Heart right ventricle (tissue), 16 donors: ENCODE measurements around the gene SUGCT. TPM values are rescaled to one million over a fixed set of nuclear protein-coding genes. Genes with fewer than 3 reads are reported as not detected.

Source experiments
- ATAC-seq, 8 donors: fragments of 200-7000 bp; cut with Tn5 transposase; one replicate each; pipeline ENCODE4 v1.9.1; 2020; ENCODE audit warnings: mild to moderate bottlenecking in 8 of 8, moderate library complexity in 8 of 8, moderate number of reproducible peaks in 1 of 8
- DNase-seq, 2 donors: peaks; one replicate each; pipeline ENCODE4 v3.0.0-alpha.2; 2020
- H3K27ac ChIP-seq, 10 donors: fragments of 200-600 bp; sonication (generic) in 2 of 10; one replicate each; pipeline versions ENCODE4 v1.5.0 to v1.8.0; 2020 to 2022; ENCODE audit warnings: mild to moderate bottlenecking in 3 of 10
- H3K27me3 ChIP-seq, 7 donors: fragments of 200-600 bp; one replicate each; pipeline ENCODE4 v1.8.0; 2021 to 2022; ENCODE audit warnings: mild to moderate bottlenecking in 2 of 7
- H3K36me3 ChIP-seq, 9 donors: fragments of 200-600 bp; sonication (generic) in 1 of 9; one replicate each; pipeline versions ENCODE4 v1.5.0 to v1.8.0; 2020 to 2022; ENCODE audit warnings: mild to moderate bottlenecking in 2 of 9
- H3K4me1 ChIP-seq, 9 donors: fragments of 200-600 bp; sonication (generic) in 1 of 9; one replicate each; pipeline versions ENCODE4 v1.5.0 to v1.8.0; 2020 to 2022; ENCODE audit warnings: mild to moderate bottlenecking in 4 of 9
- H3K4me3 ChIP-seq, 10 donors: fragments of 200-600 bp; sonication (generic) in 2 of 10; one replicate each; pipeline versions ENCODE4 v1.5.0 to v1.8.0; 2020 to 2022; ENCODE audit warnings: mild to moderate bottlenecking in 7 of 10, moderate library complexity in 2 of 10
- H3K9me3 ChIP-seq, 11 donors: fragments of 200-600 bp in 10 of 11; sonication (generic) in 2 of 11; one replicate each; pipeline versions ENCODE4 v1.5.0 to v1.8.0; 2013 to 2022; ENCODE audit warnings: mild to moderate bottlenecking in 2 of 11, control low read depth in 1 of 11, moderate library complexity in 1 of 11
- CTCF ChIP-seq, 9 donors: fragments of 200-600 bp; sonication (generic) in 2 of 9; IDR thresholded peaks; one replicate each; pipeline versions ENCODE4 v1.5.0 to v1.8.0; 2021 to 2022; ENCODE audit warnings: antibody characterized with exemption in 9 of 9, mild to moderate bottlenecking in 5 of 9, moderate library complexity in 1 of 9
- WGBS, 2 donors: extraction: QIAGEN DNeasy Blood & Tissue Kit; methylation state at CpG; one replicate each; pipeline ENCODE4 v1.1.7; 2013; ENCODE audit warnings: inconsistent platforms in 1 of 2; 5-methylcytosine and 5-hydroxymethylcytosine counted together
- intact Hi-C, 10 donors: fragments of 100-400 bp; cut with DNase I; formaldehyde crosslinking; loops; one replicate each; pipeline versions ENCODE4 v1.11.1 to v1.14.2; 2022
- polyA plus RNA-seq, 2 donors: library from polyadenylated mRNA; stranded (reverse); fragments of 200-250 nt; gene quantifications; one replicate each; pipeline ENCODE4 v1.2.3, GENCODE V29; 2013
- total RNA-seq, 10 donors: library from RNA; stranded (reverse); fragmentation: NEBNext Ultra II Directional in 3 of 10; extraction: Animal tissue kit (Norgen Biotek cat#: 25700) in 3 of 10; gene quantifications; one replicate each; pipeline versions ENCODE4 v1.2.1 to v1.2.4, GENCODE V29; 2021 to 2023
- donor health status: Arrhythmogenic right ventricular cardiomyopathy.
- donor health status: ischemic (EF 13 %, LVEDD 7.1; RV severe dilation, severe dysfunction).
- donor health status: healthy with polysubstance abuse.
- donor health status: DM: no; HTN: yes; CAD: no.
- donor health status: DM: no; HTN: no; CAD: no.
- donor health status: ischemic (EF 25% LVEDD 6.9; RV normal size, moderate dysfunction).
- donor health status: ischemic (EF 25% LVEDD 5.7; RV mildly dilated, moderate dysfunction).
- donor health status: healthy.
- donor health status: DM: yes; HTN: yes; CAD: no.
- donor health status: Ischemic cardiomyopathy.
- donor health status: ischemic (EF 35%, LVEDD 5.7; RV mildly dilated, moderate dysfunction).
- donor health status: nonischemic (EF 11% LVEDD 7.7; RV severe dilation, severe dysfunction).
- donor health status: DM: yes; HTN: yes; CAD: no.
- donor health status: PGD.
- donor health status: ischemic (EF 29% LVEDD 5.4; RV normal size, mild dysfunction).
- donor health status: nonischemic (EF 23%, LVEDD 6.1; RV moderate dilation, normal function).

Gene SUGCT
- total and polyA plus RNA-seq, 12 donors, result 1.2 to 8.1 (median 6.1) TPM

- no peak for ATAC-seq
- no peak for TF ChIP-seq CTCF (IDR thresholded peaks at IDR 0.05)
- H3K27ac ChIP-seq, result no peak overlapping the region
- H3K4me1 ChIP-seq, result no peaks in the 10 kb centered on the region
- no peaks in the 10 kb centered on the region for H3K36me3 ChIP-seq
- peaks cover 0 to 21% (median 12%) of the 10 kb centered on the region in 11 donors for H3K9me3 ChIP-seq
- intact Hi-C loops, result no loop called here
- DNase-seq, result no peak
- H3K27me3 ChIP-seq, result no peaks in the 10 kb centered on the region
- no peak overlapping the region for H3K4me3 ChIP-seq
Measured at GRCh38 chr7:40887099-40887498, 752.3 kb downstream of the SUGCT start.

- Histone ChIP-seq H3K27me3 (no peaks in the 10 kb centered on the region), H3K27ac (no peak overlapping the region), H3K36me3 (no peaks in the 10 kb centered on the region), H3K4me1 (no peaks in the 10 kb centered on the region), H3K4me3 (no peak overlapping the region), H3K9me3 (peaks cover 0 to 31% (median 19%) of the 10 kb centered on the region in 11 donors)
- intact Hi-C loops, result no loop called here
- DNase-seq, result no peak
- TF ChIP-seq CTCF (IDR thresholded peaks at IDR 0.05), result no peak
- 63 to 65% methylated on average over 1 of the region's 1 CpG for WGBS, 2 donors
- peak in 1 of 8 donors; percentile 17 for ATAC-seq
Measured at GRCh38 chr7:40888499-40888898, 753.7 kb downstream of the SUGCT start.

GRCh38 chr7:40889099-40889498 lies 754.3 kb downstream of the SUGCT start:
- no peak for DNase-seq
- no peaks in the 10 kb centered on the region for H3K36me3 ChIP-seq
- WGBS, 2 donors, result 59 to 72% methylated on average over 4 of the region's 4 CpGs
- ATAC-seq, result peak in 5 of 8 donors; percentile 26 to 70 (median 62)
- H3K4me1 ChIP-seq, result no peaks in the 10 kb centered on the region
- H3K27me3 ChIP-seq, result no peaks in the 10 kb centered on the region
- intact Hi-C loops, result no loop called here
- peaks cover 0 to 31% (median 19%) of the 10 kb centered on the region in 11 donors for H3K9me3 ChIP-seq
- no peak for TF ChIP-seq CTCF (IDR thresholded peaks at IDR 0.05)
- H3K4me3 ChIP-seq, result no peak overlapping the region
- no peak overlapping the region for H3K27ac ChIP-seq

GRCh38 chr7:40889539-40889938 lies 754.7 kb downstream of the SUGCT start:
- intact Hi-C loops, result no loop called here
- H3K9me3 ChIP-seq, result peaks cover 0 to 35% (median 19%) of the 10 kb centered on the region in 11 donors
- H3K27me3 ChIP-seq, result no peaks in the 10 kb centered on the region
- H3K4me1 ChIP-seq, result no peaks in the 10 kb centered on the region
- WGBS, 2 donors, result 75 to 76% methylated on average over 2 of the region's 2 CpGs
- H3K36me3 ChIP-seq, result no peaks in the 10 kb centered on the region
- DNase-seq, result no peak
- no peak for TF ChIP-seq CTCF (IDR thresholded peaks at IDR 0.05)
- no peak for ATAC-seq
- H3K4me3 ChIP-seq, result no peak overlapping the region
- H3K27ac ChIP-seq, result no peak overlapping the region
